NOMO-1 treated with DMSO at 0.1 percent for 48 hours (cell line): ENCODE data around the gene ALOX5AP.

Experiments
- DNase-seq: peaks from one replicate; lab custom pipeline; 2025; ENCODE audit not compliant: unreplicated experiment; lab: John Stamatoyannopoulos, UW

ALOX5AP gene

GRCh38 chr13:30737511-30738337 is 2.4 kb downstream of the ALOX5AP start:
- DNase-seq = peak; percentile 96

GRCh38 chr13:30738526-30739236 is 3.3 kb downstream of the ALOX5AP start:
- DNase-seq = no peak

- no peak for DNase-seq
Measured at GRCh38 chr13:30739237-30739528, 3.8 kb downstream of the ALOX5AP start.

GRCh38 chr13:30739761-30740642 is 4.7 kb downstream of the ALOX5AP start:
- peak; percentile 87 for DNase-seq

GRCh38 chr13:30742901-30743300 is 7.6 kb downstream of the ALOX5AP start:
- peak; percentile 47 for DNase-seq

- DNase-seq = peak; percentile 70
Measured at GRCh38 chr13:30743319-30744055, 8.1 kb downstream of the ALOX5AP start.

- peak; percentile 99 for DNase-seq
Measured at GRCh38 chr13:30744056-30744680, 8.8 kb downstream of the ALOX5AP start.

GRCh38 chr13:30744681-30745077 is 9.3 kb downstream of the ALOX5AP start:
- DNase-seq = no peak

GRCh38 chr13:30745906-30746686 is 10.8 kb downstream of the ALOX5AP start:
- peak; percentile 69 for DNase-seq

GRCh38 chr13:30746791-30747190 is 11.4 kb downstream of the ALOX5AP start:
- no peak for DNase-seq

- peak; percentile 71 for DNase-seq
Measured at GRCh38 chr13:30747845-30748244, 12.5 kb downstream of the ALOX5AP start.

GRCh38 chr13:30748717-30749116 is 13.4 kb downstream of the ALOX5AP start:
- DNase-seq = no peak

GRCh38 chr13:30750036-30750435 is 14.7 kb downstream of the ALOX5AP start:
- no peak for DNase-seq

GRCh38 chr13:30751183-30751933 is 16.0 kb downstream of the ALOX5AP start:
- no peak for DNase-seq

- no peak for DNase-seq
Measured at GRCh38 chr13:30752201-30752797, 17.0 kb downstream of the ALOX5AP start.

GRCh38 chr13:30753030-30753616 is 17.8 kb downstream of the ALOX5AP start:
- no peak for DNase-seq

- no peak for DNase-seq
Measured at GRCh38 chr13:30755678-30756077, 20.3 kb downstream of the ALOX5AP start.
